Activated CD8-positive, alpha-beta memory T cell treated with anti-CD3 and anti-CD28 coated beads for 36 hours (primary cell): Measurements from ENCODE around the gene POT1. TPM values are rescaled to one million over a fixed set of nuclear protein-coding genes. Genes with fewer than 3 reads are reported as not detected.

Experiments used
- CTCF ChIA-PET: fragments of 350-600 bp; sonication (Branson Sonifier 250); formaldehyde crosslinking; loops from one replicate; lab custom pipeline; 2021; ENCODE audit warnings: antibody characterized with exemption; lab: Charles Lee
- POLR2A ChIA-PET: fragments of 350-600 bp; sonication (Branson Sonifier 250); formaldehyde crosslinking; loops from one replicate; lab custom pipeline; 2021; ENCODE audit warnings: antibody characterized with exemption; lab: Charles Lee
- total RNA-seq, 2 experiments: library from RNA; stranded (reverse); gene quantifications; one replicate each; pipeline ENCODE4 v1.2.3, GENCODE V29; 2021

POT1 gene
- total RNA-seq, 2 experiments from 2014 or later, result 32.5 to 38.1 TPM

GRCh38 chr7:124918662-124919061, 11.0 kb downstream of the POT1 start:
- CTCF ChIA-PET, result no interaction called here

GRCh38 chr7:124915242-124915641, 14.4 kb downstream of the POT1 start:
- ChIA-PET POLR2A (no interaction called here), CTCF (no interaction called here)

More at GRCh38 chr7:124918662-124919061, 11.0 kb downstream of the POT1 start:
- POLR2A ChIA-PET, result no interaction called here

- ChIA-PET CTCF (interaction anchor here (0.7 kb wide), 2 partner anchors 426 to 1143 kb away, joined by 3 read pairs; no protein-coding TSS in a partner anchor), POLR2A (no interaction called here)
These were observed 15.3 kb downstream of the POT1 start for GRCh38 chr7:124914298-124914697.

- ChIA-PET CTCF (interaction anchor here (0.9 kb wide), 1 partner anchor 16 kb away, joined by 3 read pairs; the partner anchor contains the start of gene POT1), POLR2A (no interaction called here)
These were observed 16.7 kb downstream of the POT1 start for GRCh38 chr7:124912972-124913371.

GRCh38 chr7:124909808-124910207, 19.8 kb downstream of the POT1 start:
- ChIA-PET POLR2A (no interaction called here), CTCF (no interaction called here)

GRCh38 chr7:124908259-124908658, 21.4 kb downstream of the POT1 start:
- POLR2A ChIA-PET, result no interaction called here
- CTCF ChIA-PET, result no interaction called here

- CTCF ChIA-PET, result no interaction called here
- POLR2A ChIA-PET, result no interaction called here
These were observed 22.1 kb downstream of the POT1 start for GRCh38 chr7:124907490-124907889.

GRCh38 chr7:124898531-124898930, 31.1 kb downstream of the POT1 start:
- CTCF ChIA-PET, result no interaction called here
- POLR2A ChIA-PET, result no interaction called here

GRCh38 chr7:124896001-124896400, 33.6 kb downstream of the POT1 start:
- POLR2A ChIA-PET, result no interaction called here
- CTCF ChIA-PET, result interaction anchor here (0.8 kb wide), 1 partner anchor 11 kb away, joined by 3 read pairs; no protein-coding TSS in a partner anchor

- ChIA-PET CTCF (no interaction called here), POLR2A (no interaction called here)
These were observed 36.3 kb downstream of the POT1 start for GRCh38 chr7:124893140-124893827.

GRCh38 chr7:124887247-124887646, 42.4 kb downstream of the POT1 start:
- POLR2A ChIA-PET, result no interaction called here

GRCh38 chr7:124881981-124882380, 47.6 kb downstream of the POT1 start:
- POLR2A ChIA-PET, result no interaction called here
- CTCF ChIA-PET, result no interaction called here

More at GRCh38 chr7:124887247-124887646, 42.4 kb downstream of the POT1 start:
- CTCF ChIA-PET, result no interaction called here

GRCh38 chr7:124879771-124880170, 49.9 kb downstream of the POT1 start:
- ChIA-PET POLR2A (no interaction called here), CTCF (no interaction called here)

- ChIA-PET CTCF (no interaction called here), POLR2A (no interaction called here)
These were observed 50.5 kb downstream of the POT1 start for GRCh38 chr7:124879103-124879502.

- POLR2A ChIA-PET, result no interaction called here
- CTCF ChIA-PET, result no interaction called here
These were observed 54.9 kb downstream of the POT1 start for GRCh38 chr7:124874644-124875163.

- ChIA-PET POLR2A (no interaction called here), CTCF (no interaction called here)
These were observed 71.9 kb downstream of the POT1 start for GRCh38 chr7:124857672-124858235.

GRCh38 chr7:124856299-124856888, 73.2 kb downstream of the POT1 start:
- POLR2A ChIA-PET, result no interaction called here
- CTCF ChIA-PET, result no interaction called here

- ChIA-PET CTCF (no interaction called here), POLR2A (no interaction called here)
These were observed 86.3 kb downstream of the POT1 start for GRCh38 chr7:124843336-124843735.

- CTCF ChIA-PET, result no interaction called here
- POLR2A ChIA-PET, result no interaction called here
These were observed 89.2 kb downstream of the POT1 start for GRCh38 chr7:124840435-124840834.

- POLR2A ChIA-PET, result no interaction called here
- CTCF ChIA-PET, result no interaction called here
These were observed 89.9 kb downstream of the POT1 start for GRCh38 chr7:124839687-124840086.

GRCh38 chr7:124836173-124836572, 93.5 kb downstream of the POT1 start:
- POLR2A ChIA-PET, result no interaction called here
- CTCF ChIA-PET, result no interaction called here
